Measurements from ENCODE around the gene HOXA6.

HOXA6 gene

DNA sequence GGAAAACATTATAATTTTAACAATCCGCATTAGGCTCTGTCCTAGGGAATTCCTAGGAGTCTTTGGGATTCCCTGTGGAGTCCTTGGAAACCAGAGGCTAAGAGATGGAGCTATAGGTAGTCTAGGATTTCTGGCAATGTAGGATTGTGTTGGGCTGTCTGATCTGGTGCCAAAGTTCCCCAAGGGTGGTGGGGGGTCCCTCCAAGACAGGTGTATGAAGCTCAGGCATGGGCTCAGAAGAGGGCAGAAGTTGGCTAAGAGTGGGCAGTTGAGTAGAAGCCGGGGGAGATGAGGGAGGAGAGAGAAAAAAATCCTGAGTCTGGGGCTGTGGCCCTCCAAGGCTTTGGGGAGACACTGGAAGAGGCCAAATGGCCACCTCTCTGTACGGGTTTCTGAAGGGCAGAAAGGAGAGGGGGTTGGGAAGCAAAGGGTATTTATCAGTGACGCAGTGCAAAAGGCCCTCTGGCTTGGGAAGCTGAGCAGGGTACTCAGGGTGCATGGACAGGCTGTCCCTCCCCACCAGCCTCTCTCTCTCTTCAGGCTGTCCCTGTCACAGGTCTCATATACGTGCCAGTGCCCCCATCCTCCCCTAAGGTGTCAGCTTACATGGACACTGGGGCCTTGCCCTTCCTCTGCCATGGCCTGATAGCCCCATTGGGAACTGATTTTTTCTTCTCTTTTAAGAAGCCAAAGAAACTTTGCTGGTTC lies 929 bp downstream of the HOXA6 start:
- Mint-ChIP-seq H3K27me3 (ENCODE audit: low read depth) (peaks cover 58% of the 10 kb centered on the region), H3K36me3 (ENCODE audit: low read depth) (no peaks in the 10 kb centered on the region), H3K4me3 (no peak overlapping the region), H3K27ac (no peak overlapping the region), H3K9me3 (no peaks in the 10 kb centered on the region), H3K4me1 (ENCODE audit: low read depth) (peaks cover 7% of the 10 kb centered on the region)

DNA sequence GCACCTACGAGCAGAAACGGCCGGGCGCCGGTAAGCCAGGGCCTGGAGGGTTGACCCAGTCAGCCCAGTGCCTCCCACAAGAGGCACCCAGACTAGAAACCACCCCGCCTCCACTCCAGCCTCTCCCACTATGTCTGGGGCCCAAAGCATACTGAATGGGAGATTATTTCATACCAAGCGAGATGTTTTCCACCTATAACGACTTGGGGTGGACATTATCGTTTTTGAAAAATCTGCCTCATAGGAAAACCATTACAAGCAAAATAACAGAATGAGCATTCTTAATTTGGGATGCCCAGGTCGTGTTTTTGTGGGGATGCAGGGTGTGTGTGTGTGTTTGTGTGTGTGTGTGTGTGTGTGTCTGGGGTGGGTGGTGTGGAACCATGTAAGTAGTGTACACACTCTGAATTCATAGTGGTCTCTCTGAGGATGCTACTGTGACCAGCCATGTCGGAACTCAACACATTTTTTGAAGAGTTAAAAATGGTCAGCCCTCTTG lies 1.6 kb downstream of the HOXA6 start:
- H3K9me3 Mint-ChIP-seq: no peaks in the 10 kb centered on the region
- no peaks in the 10 kb centered on the region for H3K36me3 Mint-ChIP-seq (ENCODE audit: low read depth)
- H3K4me1 Mint-ChIP-seq (ENCODE audit: low read depth): peaks cover 3% of the 10 kb centered on the region
- no peak overlapping the region for H3K27ac Mint-ChIP-seq
- peaks cover 52% of the 10 kb centered on the region for H3K27me3 Mint-ChIP-seq (ENCODE audit: low read depth)
- H3K4me3 Mint-ChIP-seq: no peak overlapping the region

DNA sequence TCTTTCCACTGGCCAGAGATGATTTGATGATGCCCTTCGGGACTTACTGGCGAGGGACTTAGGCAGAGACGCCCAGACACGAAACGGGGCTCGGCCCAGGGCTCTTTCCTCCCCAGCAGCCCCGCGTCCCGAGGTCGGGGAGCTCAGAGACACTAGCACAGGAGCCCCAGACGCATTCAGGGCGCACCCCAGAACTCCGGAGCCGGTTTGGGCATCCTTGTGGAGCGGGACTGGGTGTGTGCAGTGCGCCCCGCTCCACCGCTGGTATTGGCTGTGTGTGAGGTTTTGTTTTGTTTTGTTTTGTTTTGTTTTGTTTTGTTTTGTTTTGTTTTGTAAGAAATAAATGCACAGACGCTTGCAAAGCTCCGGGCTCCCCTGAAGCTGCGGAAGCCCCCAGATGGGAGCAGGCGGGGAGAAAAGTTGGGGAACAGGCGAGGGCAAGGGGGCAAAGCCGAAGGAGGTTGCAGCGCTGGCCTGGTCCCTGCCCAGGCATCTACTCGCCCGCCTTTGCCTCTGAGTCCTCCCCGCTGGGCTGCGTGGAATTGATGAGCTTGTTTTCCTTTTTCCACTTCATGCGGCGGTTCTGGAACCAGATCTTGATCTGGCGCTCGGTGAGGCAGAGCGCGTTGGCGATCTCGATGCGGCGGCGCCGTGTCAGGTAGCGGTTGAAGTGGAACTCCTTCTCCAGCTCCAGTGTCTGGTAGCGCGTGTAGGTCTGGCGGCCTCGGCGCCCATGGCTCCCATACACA lies 2.2 kb downstream of the HOXA6 start:
- H3K36me3 Mint-ChIP-seq (ENCODE audit: low read depth): no peaks in the 10 kb centered on the region
- H3K27ac Mint-ChIP-seq: no peak overlapping the region
- H3K4me3 Mint-ChIP-seq: no peak overlapping the region
- H3K27me3 Mint-ChIP-seq (ENCODE audit: low read depth): peaks cover 45% of the 10 kb centered on the region
- no peaks in the 10 kb centered on the region for H3K9me3 Mint-ChIP-seq
- H3K4me1 Mint-ChIP-seq (ENCODE audit: low read depth): peaks cover 2% of the 10 kb centered on the region

DNA sequence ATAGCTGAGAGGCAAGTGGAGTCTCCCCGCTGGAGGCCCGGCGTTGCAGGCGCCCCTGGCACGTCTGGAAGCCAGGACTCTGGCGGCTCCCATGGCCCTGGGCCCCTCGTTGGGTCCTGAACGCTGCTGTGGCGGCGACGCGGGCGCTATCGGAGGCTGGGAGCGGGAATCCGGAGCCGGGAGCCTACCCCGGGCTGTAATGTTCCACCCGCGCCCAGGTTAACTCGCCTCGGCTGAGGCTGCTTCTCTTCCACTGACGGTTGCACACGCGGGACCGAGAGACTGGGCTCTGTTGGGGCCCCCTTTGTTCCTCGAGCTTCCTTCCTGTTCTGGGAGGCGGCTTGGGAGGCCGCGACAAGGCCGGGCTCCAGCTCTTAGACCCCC lies 2.8 kb downstream of the HOXA6 start:
- Mint-ChIP-seq H3K9me3 (no peaks in the 10 kb centered on the region), H3K27ac (no peak overlapping the region), H3K4me1 (ENCODE audit: low read depth) (peaks cover 2% of the 10 kb centered on the region), H3K4me3 (no peak overlapping the region), H3K36me3 (ENCODE audit: low read depth) (no peaks in the 10 kb centered on the region), H3K27me3 (ENCODE audit: low read depth) (peaks cover 40% of the 10 kb centered on the region)

DNA sequence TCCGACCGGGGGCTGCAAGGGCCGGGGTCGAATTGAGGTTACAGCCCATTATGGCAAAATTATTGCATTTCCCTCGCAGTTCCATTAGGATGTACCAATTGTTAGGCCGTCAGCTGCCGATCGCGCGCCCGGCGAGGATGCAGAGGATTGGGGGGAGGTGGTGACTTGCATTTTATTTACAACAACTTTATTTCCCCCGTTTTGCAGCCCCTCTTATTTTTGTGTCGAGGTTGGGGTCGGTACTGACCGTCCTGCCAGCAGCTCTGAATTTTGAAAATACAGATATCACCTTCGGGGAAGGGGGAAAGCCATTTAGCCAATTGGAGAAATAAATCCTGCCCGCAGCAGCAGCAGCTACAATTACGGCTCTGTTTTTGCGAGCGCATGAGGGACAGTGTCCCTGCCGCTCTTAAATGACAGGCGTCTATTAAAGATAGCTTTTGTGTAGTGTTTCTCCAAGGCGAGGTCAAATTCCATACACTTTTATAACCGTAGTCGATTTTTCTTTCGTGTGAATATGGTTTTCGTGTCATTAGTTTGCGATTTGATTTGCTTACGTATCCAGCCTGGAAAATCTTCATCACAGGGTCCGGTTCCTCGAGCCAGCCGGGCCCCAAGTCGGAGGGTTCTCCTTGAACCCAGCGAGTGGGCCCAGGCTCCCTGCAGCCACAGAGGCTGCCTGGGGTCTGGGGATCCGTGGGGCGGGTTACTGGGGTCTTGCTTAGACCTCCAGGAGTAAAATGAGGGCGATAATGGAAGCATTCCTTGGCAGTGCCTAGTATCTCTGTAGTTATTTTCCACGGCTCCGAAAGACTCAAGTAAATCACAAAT lies 3.4 kb downstream of the HOXA6 start:
- peaks cover 34% of the 10 kb centered on the region for H3K27me3 Mint-ChIP-seq (ENCODE audit: low read depth)
- no peak overlapping the region for H3K27ac Mint-ChIP-seq
- no peak overlapping the region for H3K4me3 Mint-ChIP-seq
- H3K36me3 Mint-ChIP-seq (ENCODE audit: low read depth): no peaks in the 10 kb centered on the region
- peaks cover 2% of the 10 kb centered on the region for H3K4me1 Mint-ChIP-seq (ENCODE audit: low read depth)
- no peaks in the 10 kb centered on the region for H3K9me3 Mint-ChIP-seq

DNA sequence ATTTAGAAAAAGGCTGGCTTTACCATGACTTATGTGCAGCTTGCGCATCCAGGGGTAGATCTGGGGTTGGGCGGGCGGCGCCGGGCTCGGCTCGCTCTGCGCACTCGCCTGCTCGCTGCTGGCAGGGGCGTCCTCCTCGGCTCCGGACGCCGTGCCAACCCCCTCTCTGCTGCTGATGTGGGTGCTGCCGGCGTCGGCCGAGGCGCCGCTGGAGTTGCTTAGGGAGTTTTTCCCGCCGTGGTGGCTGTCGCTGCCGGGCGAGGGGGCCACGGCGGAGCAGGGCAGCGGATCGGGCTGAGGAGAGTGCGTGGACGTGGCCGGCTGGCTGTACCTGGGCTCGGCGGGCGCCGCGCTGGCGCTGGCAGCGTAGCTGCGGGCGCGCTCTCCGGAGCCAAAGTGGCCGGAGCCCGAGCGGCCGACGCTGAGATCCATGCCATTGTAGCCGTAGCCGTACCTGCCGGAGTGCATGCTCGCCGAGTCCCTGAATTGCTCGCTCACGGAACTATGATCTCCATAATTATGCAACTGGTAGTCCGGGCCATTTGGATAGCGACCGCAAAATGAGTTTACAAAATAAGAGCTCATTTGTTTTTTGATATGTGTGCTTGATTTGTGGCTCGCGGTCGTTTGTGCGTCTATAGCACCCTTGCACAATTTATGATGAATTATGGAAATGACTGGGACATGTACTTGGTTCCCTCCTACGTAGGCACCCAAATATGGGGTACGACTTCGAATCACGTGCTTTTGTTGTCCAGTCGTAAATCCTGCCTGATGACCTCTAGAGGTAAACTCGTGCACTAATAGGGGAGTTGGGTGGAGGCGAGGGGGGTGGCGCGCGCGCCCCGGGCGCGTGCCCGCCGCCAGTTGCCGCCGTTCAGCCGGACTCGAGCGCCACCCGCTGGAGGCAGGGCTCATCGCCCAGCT lies 4.3 kb downstream of the HOXA6 start, which contains the start of gene HOXA5:
HOXA5 (minus strand) TSS at position 659 of the 927 bp plus-strand sequence; CDS start at position 585, 74 bp downstream.
- Mint-ChIP-seq H3K27ac (no peak within 1 kb of the TSS), H3K27me3 (ENCODE audit: low read depth) (peaks cover 33% of the 10 kb centered on the region), H3K4me3 (no peak within 1 kb of the TSS), H3K9me3 (no peaks in the 10 kb centered on the region), H3K4me1 (ENCODE audit: low read depth) (peaks cover 2% of the 10 kb centered on the region), H3K36me3 (ENCODE audit: low read depth) (no peaks in the 10 kb centered on the region)

DNA sequence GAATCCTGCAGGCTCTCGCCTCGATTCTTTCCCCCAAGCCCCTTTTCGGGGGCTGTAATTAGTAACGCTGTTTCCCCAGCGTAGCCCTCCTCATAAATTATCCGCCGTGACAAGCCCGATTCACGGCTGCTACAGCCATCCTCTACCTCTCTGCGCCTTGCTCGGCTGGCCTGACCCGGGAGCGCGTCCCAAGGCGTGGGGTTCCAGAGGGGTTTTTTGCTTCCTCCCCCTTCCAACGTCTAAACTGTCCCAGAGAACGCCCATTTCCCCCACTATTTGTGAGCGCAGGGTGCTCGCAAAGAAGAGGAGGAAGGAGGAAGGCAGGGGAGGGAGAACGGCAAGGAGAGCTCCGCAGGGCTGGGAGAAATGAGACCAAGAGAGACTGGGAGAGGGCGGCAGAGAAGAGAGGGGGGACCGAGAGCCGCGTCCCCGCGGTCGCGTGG lies 5.0 kb downstream of the HOXA6 start:
- H3K36me3 Mint-ChIP-seq (ENCODE audit: low read depth): no peaks in the 10 kb centered on the region
- no peak overlapping the region for H3K4me3 Mint-ChIP-seq
- peaks cover 33% of the 10 kb centered on the region for H3K27me3 Mint-ChIP-seq (ENCODE audit: low read depth)
- H3K9me3 Mint-ChIP-seq: no peaks in the 10 kb centered on the region
- H3K4me1 Mint-ChIP-seq (ENCODE audit: low read depth): no peaks in the 10 kb centered on the region
- H3K27ac Mint-ChIP-seq: no peak overlapping the region

DNA sequence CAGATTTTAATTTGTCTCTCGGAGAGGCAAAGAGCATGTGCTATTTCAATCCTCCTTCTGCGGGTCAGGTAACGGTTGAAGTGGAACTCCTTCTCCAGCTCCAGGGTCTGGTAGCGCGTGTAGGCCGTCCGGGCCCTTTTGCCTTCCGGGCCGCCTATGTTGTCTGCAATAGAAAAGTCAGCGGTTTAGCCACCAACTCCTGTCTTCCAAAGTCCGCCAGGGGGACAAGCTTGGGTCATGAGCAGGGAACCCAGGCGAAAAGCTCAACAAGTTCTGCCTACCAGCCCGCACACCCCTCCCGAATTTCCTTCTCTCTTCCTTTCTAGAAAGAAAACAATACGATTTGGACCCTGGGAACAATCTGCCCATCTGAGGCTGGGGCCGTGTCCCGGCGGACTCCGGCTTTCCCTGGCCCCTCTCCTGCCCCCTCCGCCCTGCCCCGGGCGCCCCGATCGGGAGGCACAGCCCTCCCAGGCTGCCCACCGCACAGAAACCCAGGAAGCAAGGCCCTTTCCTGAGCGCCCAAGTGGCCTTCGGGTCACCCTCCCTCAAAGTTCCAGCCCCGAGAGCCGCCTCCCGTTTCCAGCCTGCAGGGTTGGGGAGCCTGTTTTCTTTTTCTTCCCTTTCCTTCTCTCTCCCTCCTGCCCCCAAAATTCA lies 5.5 kb downstream of the HOXA6 start:
- Mint-ChIP-seq H3K4me1 (ENCODE audit: low read depth) (peaks cover 1% of the 10 kb centered on the region), H3K9me3 (no peaks in the 10 kb centered on the region), H3K4me3 (no peak overlapping the region), H3K27me3 (ENCODE audit: low read depth) (peaks cover 31% of the 10 kb centered on the region), H3K27ac (no peak overlapping the region), H3K36me3 (ENCODE audit: low read depth) (no peaks in the 10 kb centered on the region)

DNA sequence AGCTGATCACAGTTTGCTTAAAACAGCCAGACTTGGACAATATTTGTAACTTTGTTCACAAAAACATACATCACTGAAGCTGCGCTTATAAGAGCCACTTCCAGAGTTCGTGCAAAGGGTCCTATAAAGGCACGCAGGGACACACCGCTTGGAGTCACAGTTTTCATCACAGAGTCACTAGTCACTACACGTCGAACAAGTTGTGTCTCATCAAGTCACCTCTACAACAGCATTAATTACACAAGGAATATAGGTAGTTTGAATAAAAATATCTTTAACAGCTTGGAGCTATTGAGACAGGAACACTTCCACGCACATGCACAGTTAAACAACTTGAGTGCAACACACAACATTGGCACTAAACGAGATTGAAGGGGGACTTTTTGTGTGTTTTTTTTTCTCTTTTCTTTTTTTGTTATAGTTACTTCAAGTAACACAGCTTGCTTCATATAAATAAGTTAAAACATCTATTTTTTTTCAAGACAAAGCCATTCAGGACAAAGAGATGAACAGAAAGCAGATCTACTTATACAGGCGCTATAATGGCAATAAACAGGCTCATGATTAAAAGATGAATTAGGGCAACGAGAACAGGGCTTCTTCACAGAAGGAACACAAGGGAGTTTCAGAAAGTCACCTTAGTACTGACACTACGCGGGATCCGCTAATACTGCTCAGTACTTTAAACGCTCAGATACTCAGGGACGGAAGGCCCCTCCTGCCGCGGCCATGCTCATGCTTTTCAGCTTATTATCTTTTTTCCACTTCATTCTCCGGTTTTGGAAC lies 6.2 kb downstream of the HOXA6 start:
- Mint-ChIP-seq H3K4me1 (ENCODE audit: low read depth) (peaks cover 1% of the 10 kb centered on the region), H3K27me3 (ENCODE audit: low read depth) (peaks cover 26% of the 10 kb centered on the region), H3K36me3 (ENCODE audit: low read depth) (no peaks in the 10 kb centered on the region), H3K9me3 (no peaks in the 10 kb centered on the region), H3K27ac (no peak overlapping the region), H3K4me3 (no peak overlapping the region)

DNA sequence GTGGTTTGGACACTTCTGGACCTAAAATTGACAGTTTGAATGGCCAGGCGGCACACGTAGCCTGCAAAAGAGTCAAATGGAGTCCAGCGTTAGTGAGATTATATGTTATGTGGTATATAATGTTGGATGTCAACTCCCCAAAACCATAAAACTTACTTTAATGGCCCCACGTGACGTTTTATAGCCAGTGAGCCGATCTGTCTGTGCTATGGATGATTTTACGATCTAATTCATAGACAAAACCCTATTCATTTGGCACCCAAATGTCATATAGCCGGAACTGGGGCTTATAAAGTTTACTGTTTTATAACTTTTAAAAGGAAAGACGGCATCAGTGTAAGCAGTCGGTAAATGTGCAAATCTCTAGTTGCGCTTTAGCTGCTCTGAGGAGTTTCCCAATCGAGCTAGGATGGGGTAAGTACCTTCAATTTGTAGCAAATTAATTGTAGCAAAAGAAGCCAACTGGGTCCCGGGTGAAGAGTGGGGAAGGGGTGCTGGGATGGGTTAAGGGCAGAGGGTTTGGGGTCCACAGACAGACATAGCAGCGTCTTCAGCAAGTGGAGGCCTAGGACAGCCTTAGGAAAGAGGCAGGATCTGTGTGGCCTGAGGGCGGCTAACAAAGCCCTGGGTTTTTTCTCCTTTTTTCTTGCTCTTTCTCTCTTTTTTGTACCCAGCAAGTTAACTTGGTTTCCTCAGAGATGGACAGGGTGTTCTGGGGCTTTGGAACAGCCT lies 7.3 kb downstream of the HOXA6 start:
- no peaks in the 10 kb centered on the region for H3K36me3 Mint-ChIP-seq (ENCODE audit: low read depth)
- no peak overlapping the region for H3K27ac Mint-ChIP-seq
- no peaks in the 10 kb centered on the region for H3K9me3 Mint-ChIP-seq
- H3K4me3 Mint-ChIP-seq: no peak overlapping the region
- H3K27me3 Mint-ChIP-seq (ENCODE audit: low read depth): peaks cover 32% of the 10 kb centered on the region
- H3K4me1 Mint-ChIP-seq (ENCODE audit: low read depth): peaks cover 8% of the 10 kb centered on the region

DNA sequence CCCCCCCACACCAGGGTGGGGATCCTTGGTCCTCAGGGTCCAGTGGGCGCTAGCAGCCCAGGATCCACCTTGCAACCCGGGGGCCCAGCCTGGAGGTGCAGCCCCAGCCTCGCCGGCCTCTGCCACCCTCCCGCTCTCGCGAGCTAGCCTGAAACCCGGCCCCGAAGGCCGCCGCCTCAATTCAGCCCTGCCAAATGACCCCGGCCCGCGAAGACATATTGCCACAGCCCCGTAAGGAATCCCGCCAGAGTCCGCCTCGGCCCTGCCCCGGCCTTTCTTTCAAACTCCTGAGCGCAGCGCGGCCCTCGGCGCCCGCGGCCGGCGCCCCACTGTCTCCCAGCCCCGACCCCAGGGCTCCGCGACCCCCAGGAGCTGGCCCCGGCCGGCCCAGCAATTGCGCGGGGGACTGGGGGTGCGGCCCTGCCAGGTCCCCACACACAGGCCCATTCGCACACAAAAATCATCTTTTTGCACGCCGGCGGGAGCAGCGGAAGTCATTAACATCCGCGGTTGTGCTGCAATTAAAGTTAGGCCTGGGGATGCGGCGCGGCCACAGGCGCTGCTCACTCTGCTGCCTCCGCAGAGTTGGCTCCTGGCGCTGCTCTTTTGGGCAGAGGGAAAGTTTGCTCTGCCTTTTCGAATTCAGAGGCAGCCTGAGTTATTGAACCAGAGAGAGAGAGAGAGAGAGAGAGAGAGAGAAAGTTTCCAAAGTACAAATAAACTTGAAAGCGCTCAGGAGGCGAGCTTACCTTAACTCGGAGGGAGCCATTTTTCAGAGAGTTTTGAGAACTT lies 8.0 kb downstream of the HOXA6 start:
- Mint-ChIP-seq H3K27me3 (ENCODE audit: low read depth) (peaks cover 34% of the 10 kb centered on the region), H3K36me3 (ENCODE audit: low read depth) (no peaks in the 10 kb centered on the region), H3K9me3 (no peaks in the 10 kb centered on the region), H3K27ac (no peak overlapping the region), H3K4me1 (ENCODE audit: low read depth) (peaks cover 15% of the 10 kb centered on the region), H3K4me3 (no peak overlapping the region)

DNA sequence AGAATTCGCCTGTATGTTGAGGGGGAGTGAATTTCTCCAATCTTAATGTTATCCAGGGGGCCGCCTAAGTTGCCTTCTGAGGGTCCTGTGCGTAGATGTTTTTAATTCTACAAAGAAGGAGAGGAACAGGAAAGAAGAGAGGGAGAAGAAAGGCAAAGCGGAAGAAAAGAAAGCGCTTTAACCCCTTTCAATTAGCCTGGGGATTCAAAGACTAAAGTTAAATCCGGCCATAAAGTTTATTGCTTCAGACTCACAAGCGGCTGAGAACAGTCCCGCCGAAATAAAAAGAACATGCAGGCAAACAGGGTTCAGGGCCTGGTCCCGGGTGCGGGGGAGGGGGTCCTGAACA lies 8.6 kb downstream of the HOXA6 start:
- Mint-ChIP-seq H3K27ac (no peak overlapping the region), H3K4me3 (no peak overlapping the region), H3K4me1 (ENCODE audit: low read depth) (peaks cover 21% of the 10 kb centered on the region), H3K27me3 (ENCODE audit: low read depth) (peaks cover 40% of the 10 kb centered on the region), H3K9me3 (no peaks in the 10 kb centered on the region), H3K36me3 (ENCODE audit: low read depth) (no peaks in the 10 kb centered on the region)
